Measurements from ENCODE around the gene FAM120B.

FAM120B gene

DNA sequence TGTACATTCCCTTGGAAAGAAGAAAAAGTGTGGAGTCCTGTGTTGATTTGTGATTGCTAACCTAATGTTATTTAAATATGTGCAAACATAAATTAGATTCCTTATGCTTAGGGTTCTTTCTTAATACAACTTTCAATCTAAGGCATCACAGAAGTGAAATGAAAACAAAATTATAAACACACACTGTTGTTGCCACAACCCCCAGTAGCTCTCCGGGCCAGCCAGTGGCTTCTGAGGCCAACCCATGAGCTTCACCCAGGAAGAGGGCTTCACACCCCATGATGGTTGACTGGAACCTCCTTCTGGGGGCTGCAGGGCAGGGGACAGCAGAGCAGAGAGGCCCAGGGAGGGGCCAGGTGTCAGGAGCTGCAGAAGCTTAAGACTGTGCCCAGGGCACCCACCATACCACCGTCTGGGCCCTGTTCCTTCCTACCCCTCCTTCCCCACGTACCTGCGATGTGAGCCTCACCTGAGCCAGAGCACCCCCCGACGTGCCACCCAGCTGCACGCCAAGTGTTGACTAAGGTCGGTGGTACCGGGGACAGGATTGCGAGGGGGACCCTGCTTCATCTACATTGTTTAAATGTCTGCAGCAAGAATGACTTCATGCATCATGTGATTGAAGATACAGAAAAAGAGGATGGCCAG lies 110.5 kb downstream of the FAM120B start:
- in situ Hi-C loops (cut with HindIII; ENCODE audit: low sequenced_read_pairs) = no loop called here

DNA sequence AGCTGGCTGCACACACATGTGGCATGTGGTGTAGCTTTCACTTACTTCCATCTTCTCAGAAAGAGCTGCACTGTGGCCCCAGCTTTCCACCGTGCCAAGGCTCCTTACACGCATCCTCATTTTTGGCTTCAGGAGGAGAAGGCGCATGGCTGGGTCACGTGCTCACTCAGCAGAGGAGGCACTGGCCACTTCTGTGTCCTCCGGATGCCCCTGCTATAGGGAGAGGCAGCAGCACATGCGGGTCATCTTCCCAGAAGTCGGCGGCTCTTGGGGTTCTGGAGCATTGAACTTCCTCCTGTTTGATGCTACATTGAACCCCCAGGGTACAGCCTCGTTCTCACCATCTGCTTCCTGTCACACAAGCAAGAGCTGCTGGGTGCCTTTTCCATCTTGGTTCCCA lies 111.3 kb downstream of the FAM120B start:
- TF ChIP-seq, protein P1, sequence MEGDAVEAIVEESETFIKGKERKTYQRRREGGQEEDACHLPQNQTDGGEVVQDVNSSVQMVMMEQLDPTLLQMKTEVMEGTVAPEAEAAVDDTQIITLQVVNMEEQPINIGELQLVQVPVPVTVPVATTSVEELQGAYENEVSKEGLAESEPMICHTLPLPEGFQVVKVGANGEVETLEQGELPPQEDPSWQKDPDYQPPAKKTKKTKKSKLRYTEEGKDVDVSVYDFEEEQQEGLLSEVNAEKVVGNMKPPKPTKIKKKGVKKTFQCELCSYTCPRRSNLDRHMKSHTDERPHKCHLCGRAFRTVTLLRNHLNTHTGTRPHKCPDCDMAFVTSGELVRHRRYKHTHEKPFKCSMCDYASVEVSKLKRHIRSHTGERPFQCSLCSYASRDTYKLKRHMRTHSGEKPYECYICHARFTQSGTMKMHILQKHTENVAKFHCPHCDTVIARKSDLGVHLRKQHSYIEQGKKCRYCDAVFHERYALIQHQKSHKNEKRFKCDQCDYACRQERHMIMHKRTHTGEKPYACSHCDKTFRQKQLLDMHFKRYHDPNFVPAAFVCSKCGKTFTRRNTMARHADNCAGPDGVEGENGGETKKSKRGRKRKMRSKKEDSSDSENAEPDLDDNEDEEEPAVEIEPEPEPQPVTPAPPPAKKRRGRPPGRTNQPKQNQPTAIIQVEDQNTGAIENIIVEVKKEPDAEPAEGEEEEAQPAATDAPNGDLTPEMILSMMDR (IDR thresholded peaks at IDR 0.05; ENCODE audit: low read depth, low read length) = no peak
- no peak overlapping the region for H3K4me3 ChIP-seq (ENCODE audit: low read depth, low read length)
- DNase-seq (ENCODE audit: low read depth, low spot score) = no peak
- in situ Hi-C loops (cut with HindIII; ENCODE audit: low sequenced_read_pairs) = no loop called here

More for the DNA sequence above, 110.5 kb downstream of the FAM120B start:
- TF ChIP-seq, protein P1 (IDR thresholded peaks at IDR 0.05; ENCODE audit: low read depth, low read length) = no peak
- DNase-seq (ENCODE audit: low read depth, low spot score) = no peak
- H3K4me3 ChIP-seq (ENCODE audit: low read depth, low read length) = no peak overlapping the region

DNA sequence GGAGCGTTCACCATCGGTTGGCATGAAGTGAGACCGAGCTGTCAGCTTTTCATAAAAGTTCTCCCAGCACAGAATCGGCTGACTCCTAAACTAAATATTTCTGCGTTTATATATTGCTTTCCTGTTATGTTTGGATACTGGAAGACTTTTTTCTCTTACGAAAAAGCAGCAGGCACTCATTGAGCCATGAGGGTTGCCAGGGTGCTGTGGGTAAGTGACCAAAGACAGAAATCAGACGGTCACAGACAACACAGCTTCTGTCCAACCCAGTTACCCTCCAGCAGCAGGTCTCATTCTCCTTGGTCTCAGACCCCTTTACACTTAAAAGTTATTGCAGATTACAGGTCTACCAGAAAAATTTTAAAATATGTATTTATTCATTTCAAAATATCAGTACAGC lies 113.7 kb downstream of the FAM120B start:
- no peak overlapping the region for H3K4me3 ChIP-seq (ENCODE audit: low read depth, low read length)
- TF ChIP-seq, protein P1 (IDR thresholded peaks at IDR 0.05; ENCODE audit: low read depth, low read length) = no peak
- in situ Hi-C loops (cut with HindIII; ENCODE audit: low sequenced_read_pairs) = no loop called here
- DNase-seq (ENCODE audit: low read depth, low spot score) = no peak

DNA sequence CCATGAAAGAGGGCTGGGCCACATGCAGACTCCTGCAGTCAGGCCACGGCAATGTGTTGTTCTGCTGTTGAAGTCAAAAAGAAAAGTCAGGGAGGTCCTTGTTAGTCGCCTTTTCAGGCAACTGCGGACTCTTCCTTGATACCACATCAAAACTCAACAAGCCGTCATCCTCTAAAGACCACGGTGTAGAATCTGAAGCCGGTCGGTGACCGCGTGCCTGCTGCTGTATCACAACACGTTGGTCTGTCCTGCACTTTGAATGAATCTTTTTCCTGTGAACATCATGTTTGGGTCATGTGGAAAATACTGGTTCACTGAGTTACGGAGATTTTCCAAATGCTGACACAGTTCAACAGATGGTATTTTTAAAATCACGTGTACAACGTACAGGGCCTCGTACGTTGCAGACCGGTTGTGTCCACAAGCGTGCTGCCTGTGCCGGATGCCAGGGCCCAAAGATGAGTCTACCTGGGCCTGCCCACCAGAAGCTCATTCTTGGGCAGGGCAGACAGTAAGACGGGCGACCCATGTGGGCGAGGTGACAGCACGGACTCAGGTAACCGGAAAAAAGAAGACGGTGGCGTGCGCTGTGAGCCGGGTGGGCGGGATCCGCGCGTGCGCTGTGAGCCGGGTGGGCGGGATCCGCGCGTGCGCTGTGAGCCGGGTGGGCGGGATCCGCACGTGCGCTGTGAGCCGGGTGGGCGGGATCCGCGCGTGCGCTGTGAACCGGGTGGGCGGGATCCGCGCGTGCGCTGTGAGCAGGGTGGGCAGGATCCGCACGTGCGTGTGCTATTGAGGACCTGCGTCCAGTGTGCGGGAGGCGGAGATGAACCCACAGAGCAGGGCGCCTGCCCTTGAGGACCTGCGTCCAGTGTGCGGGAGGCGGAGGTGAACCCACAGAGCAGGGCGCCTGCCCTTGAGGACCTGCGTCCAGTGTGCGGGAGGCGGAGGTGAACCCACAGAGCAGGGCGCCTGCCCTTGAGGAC lies 114.5 kb downstream of the FAM120B start:
- in situ Hi-C loops (cut with HindIII; ENCODE audit: low sequenced_read_pairs) = no loop called here
- H3K4me3 ChIP-seq (ENCODE audit: low read depth, low read length) = no peak overlapping the region
- no peak for DNase-seq (ENCODE audit: low read depth, low spot score)
- TF ChIP-seq, protein P1 (IDR thresholded peaks at IDR 0.05; ENCODE audit: low read depth, low read length) = no peak

DNA sequence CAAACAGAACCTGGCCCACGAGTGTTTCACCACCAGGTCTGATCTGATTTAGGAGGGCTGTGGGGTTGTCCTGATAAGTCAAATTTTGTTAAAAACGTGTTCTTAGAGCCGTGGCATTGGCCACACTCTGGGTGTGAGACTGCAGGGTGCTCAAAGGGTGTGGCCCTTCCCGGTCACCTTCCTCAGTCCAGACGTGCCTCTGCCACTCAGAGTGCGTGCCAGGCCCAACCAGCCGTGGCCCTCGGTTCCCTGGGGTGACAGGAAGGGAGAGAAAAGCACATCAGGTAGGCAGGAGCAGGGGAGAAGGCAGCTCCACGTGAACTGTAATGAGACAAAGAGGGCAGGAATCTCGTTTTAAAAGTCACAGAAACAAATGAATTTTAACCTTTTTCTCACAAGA lies 115.4 kb downstream of the FAM120B start:
- TF ChIP-seq, protein P1 (IDR thresholded peaks at IDR 0.05; ENCODE audit: low read depth, low read length) = no peak
- no peak overlapping the region for H3K4me3 ChIP-seq (ENCODE audit: low read depth, low read length)
- DNase-seq (ENCODE audit: low read depth, low spot score) = no peak
- in situ Hi-C loops (cut with HindIII; ENCODE audit: low sequenced_read_pairs) = no loop called here

DNA sequence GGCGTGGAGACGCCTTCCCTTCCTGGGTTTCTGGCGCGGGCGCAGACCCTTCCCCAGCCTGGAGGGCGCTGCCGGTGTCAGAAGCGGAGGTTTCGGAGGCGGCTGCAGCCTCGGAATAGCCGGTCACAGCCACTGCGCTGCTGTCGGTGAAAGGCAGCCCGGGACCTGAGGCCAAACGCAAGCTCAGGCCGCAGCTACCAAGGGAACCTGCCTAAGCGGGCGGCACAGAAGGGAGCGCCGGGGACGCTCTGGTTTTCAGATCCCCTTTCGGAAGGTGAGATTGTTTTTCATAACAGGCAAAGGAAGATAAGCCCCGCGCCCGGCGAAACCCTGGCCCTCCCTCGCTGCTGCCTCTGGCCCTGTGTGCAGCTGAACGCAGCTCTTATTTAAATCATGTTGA lies 116.5 kb downstream of the FAM120B start:
- no peak for DNase-seq (ENCODE audit: low read depth, low spot score)
- in situ Hi-C loops (cut with HindIII; ENCODE audit: low sequenced_read_pairs) = no loop called here
- H3K4me3 ChIP-seq (ENCODE audit: low read depth, low read length) = no peak overlapping the region
- TF ChIP-seq, protein P1 (IDR thresholded peaks at IDR 0.05; ENCODE audit: low read depth, low read length) = no peak

Data from astrocyte of the spinal cord (primary cell).